BE2C (cell line): Measurements from ENCODE around the gene HOMER2.

Experiments used
- DNase-seq: peaks from one replicate; pipeline ENCODE4 v3.0.0-alpha.2; 2020
- H3K27me3 ChIP-seq: fragments of 250-450 bp; sonication (Bioruptor Pico); 2 replicates; pipeline ENCODE4 v1.5.1; 2020; ENCODE audit warnings: mild to moderate bottlenecking
- H3K36me3 ChIP-seq: fragments of 250-450 bp; sonication (Bioruptor Pico); 2 replicates; pipeline ENCODE4 v1.5.1; 2020; ENCODE audit warnings: mild to moderate bottlenecking
- H3K4me1 ChIP-seq: fragments of 250-450 bp; sonication (Bioruptor Pico); 2 replicates; pipeline ENCODE4 v1.5.1; 2020
- H3K4me3 ChIP-seq: 2 replicates; pipeline ENCODE4 v1.5.1; 2011; ENCODE audit warnings: low read depth, low read length
- H3K9me3 ChIP-seq: fragments of 250-450 bp; sonication (Bioruptor Pico); 2 replicates; pipeline ENCODE4 v1.5.1; 2020
- CTCF ChIP-seq: IDR thresholded peaks from 2 replicates; pipeline ENCODE4 v1.5.1; 2012; ENCODE audit warnings: mild to moderate bottlenecking, low read depth, low read length

The HOMER2 gene

GRCh38 chr15:82851981-82852511 is 100.5 kb downstream of the HOMER2 start:
- TF ChIP-seq CTCF = no peak
- Histone ChIP-seq H3K4me1 (peaks cover 7% of the 10 kb centered on the region), H3K4me3 (no peak overlapping the region), H3K27me3 (no peaks in the 10 kb centered on the region), H3K9me3 (no peaks in the 10 kb centered on the region), H3K36me3 (no peaks in the 10 kb centered on the region)
- DNase-seq = no peak

GRCh38 chr15:82851306-82851850 is 101.1 kb downstream of the HOMER2 start:
- no peaks in the 10 kb centered on the region for H3K9me3 ChIP-seq
- H3K27me3 ChIP-seq = no peaks in the 10 kb centered on the region
- H3K4me1 ChIP-seq = peaks cover 7% of the 10 kb centered on the region
- no peak for TF ChIP-seq CTCF
- DNase-seq = no peak
- H3K4me3 ChIP-seq = no peak overlapping the region
- no peaks in the 10 kb centered on the region for H3K36me3 ChIP-seq

GRCh38 chr15:82850731-82851130 is 101.8 kb downstream of the HOMER2 start:
- TF ChIP-seq CTCF = no peak
- Histone ChIP-seq H3K27me3 (no peaks in the 10 kb centered on the region), H3K4me3 (no peak overlapping the region), H3K4me1 (peaks cover 7% of the 10 kb centered on the region), H3K9me3 (no peaks in the 10 kb centered on the region), H3K36me3 (no peaks in the 10 kb centered on the region)
- DNase-seq = no peak

- peak; percentile 79 for DNase-seq
- Histone ChIP-seq H3K4me3 (no peak overlapping the region), H3K9me3 (no peaks in the 10 kb centered on the region), H3K27me3 (no peaks in the 10 kb centered on the region), H3K36me3 (no peaks in the 10 kb centered on the region), H3K4me1 (peaks cover 7% of the 10 kb centered on the region)
- peak; percentile 92 for TF ChIP-seq CTCF
These were observed 102.7 kb downstream of the HOMER2 start for GRCh38 chr15:82849556-82850512.

GRCh38 chr15:82848241-82848993 is 104.1 kb downstream of the HOMER2 start:
- Histone ChIP-seq H3K4me3 (no peak overlapping the region), H3K4me1 (peaks cover 7% of the 10 kb centered on the region), H3K27me3 (no peaks in the 10 kb centered on the region), H3K9me3 (no peaks in the 10 kb centered on the region), H3K36me3 (no peaks in the 10 kb centered on the region)
- no peak for TF ChIP-seq CTCF
- no peak for DNase-seq
